PC-3 (cell line): ENCODE measurements around the gene MS4A15. TPM values are rescaled to one million over a fixed set of nuclear protein-coding genes. Genes with fewer than 3 reads are reported as not detected.

Experiments
- ATAC-seq: fragments of 200-7000 bp; cut with Tn5 transposase; 2 replicates; pipeline ENCODE4 v1.9.1; 2020; ENCODE audit warnings: mild to moderate bottlenecking, moderate library complexity
- BruUV-seq: library from RNA; stranded (reverse); fragments of 400-500 nt; replicated peaks from 2 replicates; lab custom pipeline; 2021; lab: Mats Ljungman, UMichigan
- CTCF ChIA-PET: fragments of 300-600 bp; sonication (Branson Sonifier 250); formaldehyde crosslinking; loops from one replicate; lab custom pipeline; 2022; ENCODE audit warnings: antibody characterized with exemption; lab: Charles Lee
- POLR2A ChIA-PET: fragments of 300-600 bp; sonication (Branson Sonifier 250); formaldehyde crosslinking; loops from one replicate; lab custom pipeline; 2022; ENCODE audit warnings: antibody characterized with exemption; ENCODE audit not compliant: unreplicated experiment; lab: Charles Lee
- DNase-seq: peaks from one replicate; pipeline ENCODE4 v3.0.0-alpha.2; 2015
- H2AFZ ChIP-seq: fragments of 300-600 bp; sonication (generic); 2 replicates; pipeline ENCODE4 v1.6.0; 2016; ENCODE audit warnings: antibody characterized with exemption, low read length
- H3F3A ChIP-seq: fragments of 300-600 bp; sonication (generic); one replicate; pipeline ENCODE4 v1.6.0; 2017; ENCODE audit warnings: antibody characterized with exemption, low read length, control low read depth, mild to moderate bottlenecking; ENCODE audit not compliant: unreplicated experiment
- H3K27ac ChIP-seq: fragments of 300-600 bp; sonication (generic); 2 replicates; pipeline ENCODE4 v1.5.1; 2016; ENCODE audit warnings: mild to moderate bottlenecking, low read length
- H3K27me3 ChIP-seq: fragments of 300-600 bp; sonication (generic); 2 replicates; pipeline ENCODE4 v1.6.1; 2016; ENCODE audit warnings: low read length, mixed read lengths
- H3K36me3 ChIP-seq: fragments of 300-600 bp; sonication (generic); 2 replicates; pipeline ENCODE4 v1.6.1; 2016; ENCODE audit warnings: low read depth, mixed run types, low read length, mixed read lengths
- H3K4me1 ChIP-seq: fragments of 300-600 bp; sonication (generic); 2 replicates; pipeline ENCODE4 v1.5.1; 2016; ENCODE audit warnings: low read length; ENCODE audit not compliant: insufficient read depth
- H3K4me2 ChIP-seq: fragments of 300-600 bp; sonication (generic); 2 replicates; pipeline ENCODE4 v1.6.0; 2016; ENCODE audit warnings: low read length
- H3K4me3 ChIP-seq: fragments of 300-600 bp; sonication (generic); 2 replicates; pipeline ENCODE4 v1.5.1; 2016; ENCODE audit warnings: mild to moderate bottlenecking, low read length, mixed read lengths
- H3K79me2 ChIP-seq: fragments of 300-600 bp; sonication (generic); 2 replicates; pipeline ENCODE4 v1.6.1; 2017; ENCODE audit warnings: low read length, mixed read lengths
- H3K9ac ChIP-seq: fragments of 300-600 bp; sonication (generic); 2 replicates; pipeline ENCODE4 v1.6.0; 2016; ENCODE audit warnings: mild to moderate bottlenecking, low read length
- H3K9me2 ChIP-seq: fragments of 300-600 bp; sonication (generic); replicated peaks from 2 replicates; pipeline ENCODE4 v1.6.1; 2016; ENCODE audit warnings: mixed run types, low read length, mixed read lengths
- H3K9me3 ChIP-seq: fragments of 300-600 bp; sonication (generic); 2 replicates; pipeline ENCODE4 v1.6.1; 2016; ENCODE audit warnings: low read length, mixed read lengths
- H4K20me1 ChIP-seq: fragments of 300-600 bp; sonication (generic); 2 replicates; pipeline ENCODE4 v1.6.1; 2016; ENCODE audit warnings: low read length, mixed read lengths
- CTCF ChIP-seq: fragments of 300-600 bp; sonication (generic); conservative IDR thresholded peaks from 2 replicates; pipeline ENCODE4 v1.5.1; 2017; ENCODE audit warnings: antibody characterized with exemption, low read depth, mild to moderate bottlenecking, low read length
- EZH2 ChIP-seq: fragments of 300-600 bp; sonication (generic); IDR thresholded peaks from one replicate; pipeline ENCODE4 v1.6.1; 2017; ENCODE audit warnings: antibody characterized with exemption, mild to moderate bottlenecking, low read length; ENCODE audit not compliant: unreplicated experiment
- EZH2phosphoT487 ChIP-seq: fragments of 300-600 bp; sonication (generic); IDR thresholded peaks from 2 replicates; pipeline ENCODE4 v1.6.1; 2018; ENCODE audit warnings: mild to moderate bottlenecking, antibody characterized with exemption, low read length, borderline replicate concordance
- intact Hi-C: fragments of 100-400 bp; cut with micrococcal nuclease; formaldehyde crosslinking; loops from 2 replicates; pipeline ENCODE4 v1.9.0; 2023
- total RNA-seq: library from RNA; depleted of rRNA; stranded (reverse); fragments of >200 nt; gene quantifications from 2 replicates; pipeline ENCODE4 v1.2.3, GENCODE V29; 2014

Gene MS4A15
- total RNA-seq, 1 experiment from 2014 or later, result not detected

- intact Hi-C loops, result no loop called here
- Histone ChIP-seq H3K79me2 (no peaks in the 10 kb centered on the region), H3K4me3 (no peak overlapping the region), H3F3A (no peaks in the 10 kb centered on the region), H3K9ac (no peak overlapping the region), H3K9me3 (no peaks in the 10 kb centered on the region), H3K36me3 (no peaks in the 10 kb centered on the region), H3K27me3 (peaks cover 93% of the 10 kb centered on the region), H4K20me1 (no peaks in the 10 kb centered on the region), H3K4me1 (no peaks in the 10 kb centered on the region), H3K27ac (no peak overlapping the region), H2AFZ (no peak overlapping the region), H3K9me2 (no peaks in the 10 kb centered on the region), H3K4me2 (no peak overlapping the region)
- no peak for TF ChIP-seq CTCF
- no peak for TF ChIP-seq EZH2phosphoT487
- no peak for TF ChIP-seq EZH2
- ChIA-PET POLR2A (no interaction called here), CTCF (no interaction called here)
- no peak for ATAC-seq
- BruUV-seq, result no TSS peak
- no peak for DNase-seq
Observed at GRCh38 chr11:60720460-60720859, 36.2 kb upstream of the MS4A15 start.

GRCh38 chr11:60724420-60724819 is 32.2 kb upstream of the MS4A15 start, which contains the start of gene MS4A18:
Gene MS4A18 (plus strand): TSS chr11:60724720.
- H2AFZ ChIP-seq, result no peak within 1 kb of the TSS
- TF ChIP-seq EZH2 (no peak), EZH2phosphoT487 (no peak), CTCF (no peak)
- POLR2A ChIA-PET, result no interaction called here
- no peak within 1 kb of the TSS for H3K9ac ChIP-seq
- H3K27me3 ChIP-seq, result peaks cover 91% of the 10 kb centered on the region
- H4K20me1 ChIP-seq, result no peaks in the 10 kb centered on the region
- no peaks in the 10 kb centered on the region for H3F3A ChIP-seq
- no peaks in the 10 kb centered on the region for H3K79me2 ChIP-seq
- no peaks in the 10 kb centered on the region for H3K4me1 ChIP-seq
- no peak for ATAC-seq
- H3K27ac ChIP-seq, result no peak within 1 kb of the TSS
- intact Hi-C loops, result no loop called here
- no peak for DNase-seq
- H3K9me3 ChIP-seq, result no peaks in the 10 kb centered on the region
- CTCF ChIA-PET, result no interaction called here
- H3K4me2 ChIP-seq, result no peak within 1 kb of the TSS
- no peaks in the 10 kb centered on the region for H3K9me2 ChIP-seq
- BruUV-seq, result no TSS peak
- no peak within 1 kb of the TSS for H3K4me3 ChIP-seq
- H3K36me3 ChIP-seq, result no peaks in the 10 kb centered on the region

GRCh38 chr11:60725592-60725991 is 31.1 kb upstream of the MS4A15 start:
- Histone ChIP-seq H3K79me2 (no peaks in the 10 kb centered on the region), H3K9me3 (no peaks in the 10 kb centered on the region), H3K9ac (no peak overlapping the region), H3K4me2 (no peak overlapping the region), H3K27ac (no peak overlapping the region), H3K4me3 (no peak overlapping the region), H4K20me1 (no peaks in the 10 kb centered on the region), H3K27me3 (peaks cover 91% of the 10 kb centered on the region), H3K9me2 (no peaks in the 10 kb centered on the region), H3K36me3 (no peaks in the 10 kb centered on the region), H3F3A (no peaks in the 10 kb centered on the region), H3K4me1 (no peaks in the 10 kb centered on the region), H2AFZ (no peak overlapping the region)
- BruUV-seq, result no TSS peak
- TF ChIP-seq EZH2phosphoT487, result no peak
- no peak for TF ChIP-seq CTCF
- TF ChIP-seq EZH2, result no peak
- ChIA-PET CTCF (no interaction called here), POLR2A (no interaction called here)
- no peak for DNase-seq
- no peak for ATAC-seq
- intact Hi-C loops, result no loop called here
